Measurements from ENCODE around the gene GSTK1. TPM values are rescaled to one million over a fixed set of nuclear protein-coding genes. Genes with fewer than 3 reads are reported as not detected.

GSTK1 gene
- total and polyA plus RNA-seq, 9 of the 15 experiments (the other 6 are each of a cell fraction or from before 2014, with no cell fraction given): 155 to 441 (median 233) TPM

GRCh38 chr7:143243614-143244013, 19.6 kb upstream of the GSTK1 start:
- FAIRE-seq: no peak
- H3K79me2 ChIP-seq (ENCODE audit: control insufficient read depth, insufficient read depth, low read length): no peaks in the 10 kb centered on the region
- H3K9ac ChIP-seq (ENCODE audit: insufficient read depth in 1 of 2, low read depth in 2 of 2, low read length in 2 of 2): no peak overlapping the region
- BruUV-seq (replicated peaks): no TSS peak
- no peaks in the 10 kb centered on the region for H3K36me3 ChIP-seq (ENCODE audit: control insufficient read depth, insufficient read depth, low read length)
- 0 out of 4 replicates have a peak, but pooled peaks of 1 of the 2 experiments have one; percentile 41 for TF ChIP-seq KDM1A (IDR thresholded peaks at IDR 0.05)
- no peak for TF ChIP-seq ZSCAN32 (CRISPR knock-in tag; IDR thresholded peaks at IDR 0.05)
- no peak for TF ChIP-seq CTBP1 (IDR thresholded peaks at IDR 0.05; ENCODE audit: borderline replicate concordance)
- TF ChIP-seq, protein P1, sequence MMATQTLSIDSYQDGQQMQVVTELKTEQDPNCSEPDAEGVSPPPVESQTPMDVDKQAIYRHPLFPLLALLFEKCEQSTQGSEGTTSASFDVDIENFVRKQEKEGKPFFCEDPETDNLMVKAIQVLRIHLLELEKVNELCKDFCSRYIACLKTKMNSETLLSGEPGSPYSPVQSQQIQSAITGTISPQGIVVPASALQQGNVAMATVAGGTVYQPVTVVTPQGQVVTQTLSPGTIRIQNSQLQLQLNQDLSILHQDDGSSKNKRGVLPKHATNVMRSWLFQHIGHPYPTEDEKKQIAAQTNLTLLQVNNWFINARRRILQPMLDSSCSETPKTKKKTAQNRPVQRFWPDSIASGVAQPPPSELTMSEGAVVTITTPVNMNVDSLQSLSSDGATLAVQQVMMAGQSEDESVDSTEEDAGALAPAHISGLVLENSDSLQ (IDR thresholded peaks at IDR 0.05): peak; percentile 36; the same call in 1 of the 2 replicates
- peak; percentile 31 for TF ChIP-seq MEIS2 (IDR thresholded peaks at IDR 0.05; ENCODE audit: partially characterized antibody)
- TF ChIP-seq L3MBTL2 (IDR thresholded peaks at IDR 0.05): 0 out of 2 replicates have a peak, but pooled peaks have one; percentile 17
- no peak for TF ChIP-seq PURB (CRISPR knock-in tag; IDR thresholded peaks at IDR 0.05; ENCODE audit: low read depth)
- no peaks in the 10 kb centered on the region; a peak in 1 of 5 replicates for H3K27me3 ChIP-seq (ENCODE audit: control insufficient read depth in 2 of 2, insufficient read depth in 2 of 2, low read length in 2 of 2)
- ChIA-PET CTCF (ENCODE audit: low intra/inter-chr PET ratio) (interaction anchor here (0.7 kb wide), 1 partner anchor 56 kb away, joined by 5 read pairs; no protein-coding TSS in a partner anchor), POLR2A (interaction anchor here (1.8 kb wide), 1 partner anchor 16 kb away, joined by 3 read pairs; no protein-coding TSS in a partner anchor)
- no peaks in the 10 kb centered on the region for H4K20me1 ChIP-seq (replicated peaks; ENCODE audit: control insufficient read depth, insufficient read depth, low read length)
- H3K4me3 ChIP-seq: no peak overlapping the region
- no peak overlapping the region for H3K27ac ChIP-seq (ENCODE audit: extremely low read depth, low read depth, low read length)
- H3K4me2 ChIP-seq (ENCODE audit: insufficient read depth, low read length): no peak overlapping the region
- ATAC-seq: peak; percentile 11; the same call in 2 of the 3 replicates
- no peak for DNase-seq (ENCODE audit: extremely low read depth in 1 of 4, low spot score in 3 of 4)
- intact Hi-C loops (cut with micrococcal nuclease) (loop anchor here (5.0 kb wide), 1 partner anchor 254 kb away; no protein-coding TSS in a partner anchor), in situ Hi-C loops (cut with MboI) (loop anchor here (10.0 kb wide), 1 partner anchor 61 kb away; no protein-coding TSS in a partner anchor)
- no peaks in the 10 kb centered on the region for H3K9me3 ChIP-seq (replicated peaks; ENCODE audit: control insufficient read depth, insufficient read depth, low read depth, low read length)
- no peaks in the 10 kb centered on the region; a peak in 1 of 5 replicates for H3K4me1 ChIP-seq (replicated peaks in 1 of 2; ENCODE audit: control insufficient read depth in 2 of 2, insufficient read depth in 2 of 2, low read length in 2 of 2)
- 7% methylated on average over 3 of the region's 3 CpGs for WGBS (ENCODE audit: insufficient coverage, low coverage, missing lambda C conversion rate)
- H2AFZ ChIP-seq (ENCODE audit: low read depth, low read length): peak overlapping the region; percentile 37
- no peaks in the 10 kb centered on the region for H3K9me1 ChIP-seq (ENCODE audit: control insufficient read depth, insufficient read depth, low read length)

Measured in K562 (cell line).